HEK293 (cell line): Measurements from ENCODE around the gene RAB3C.

Experiments used
- CTCF ChIA-PET: fragments of 350-600 bp; formaldehyde crosslinking; extraction: SDS; loops from one replicate; lab custom pipeline; 2021; ENCODE audit warnings: antibody characterized with exemption; lab: Yijun Ruan, JAX
- POLR2A ChIA-PET: fragments of 300-600 bp; formaldehyde crosslinking; extraction: SDS; loops from one replicate; lab custom pipeline; 2020; ENCODE audit warnings: antibody characterized with exemption, inconsistent platforms; lab: Yijun Ruan, JAX
- H3K27ac ChIP-seq: fragments of 200-500 bp; sonication (Bioruptor generic); 2 replicates; pipeline ENCODE4 v1.5.1; 2014; ENCODE audit warnings: low read depth, low read length, control low read depth, inconsistent platforms; ENCODE audit errors: extremely low read depth
- H3K36me3 ChIP-seq, 2 experiments: fragments of 200-500 bp in 1 of 2; sonication (Bioruptor generic) in 1 of 2; 1 replicate in 1 of 2; 2 replicates in 1 of 2; pipeline ENCODE4 v1.5.1; 2014 to 2017; ENCODE audit warnings: inconsistent platforms in 2 of 2, low read length in 2 of 2; ENCODE audit not compliant: control insufficient read depth in 2 of 2, insufficient read depth in 1 of 2
- H3K4me1 ChIP-seq: fragments of 200-500 bp; sonication (Bioruptor generic); 2 replicates; pipeline ENCODE4 v1.5.1; 2014; ENCODE audit warnings: mild to moderate bottlenecking, low read length, inconsistent platforms; ENCODE audit not compliant: control insufficient read depth, insufficient read depth
- H3K4me3 ChIP-seq: 2 replicates; pipeline ENCODE4 v1.5.1; 2011; ENCODE audit warnings: low read depth, mild to moderate bottlenecking, control low read depth, low read length, moderate library complexity
- H3K9me3 ChIP-seq: fragments of 200-500 bp; sonication (Bioruptor generic); 2 replicates; pipeline ENCODE4 v1.5.1; 2014; ENCODE audit warnings: low read depth, low read length, inconsistent platforms; ENCODE audit not compliant: control insufficient read depth, insufficient read depth
- SP2 ChIP-seq: fragments of 450-650 bp; formaldehyde crosslinking; IDR thresholded peaks from 2 replicates; pipeline ENCODE4 v1.5.1; 2016; ENCODE audit warnings: missing biosample characterization, missing genetic modification characterization
- ZNF707 ChIP-seq: fragments of 450-650 bp; formaldehyde crosslinking; IDR thresholded peaks from 2 replicates; pipeline ENCODE4 v1.5.1; 2016; ENCODE audit warnings: missing biosample characterization, missing genetic modification characterization

RAB3C gene

DNA sequence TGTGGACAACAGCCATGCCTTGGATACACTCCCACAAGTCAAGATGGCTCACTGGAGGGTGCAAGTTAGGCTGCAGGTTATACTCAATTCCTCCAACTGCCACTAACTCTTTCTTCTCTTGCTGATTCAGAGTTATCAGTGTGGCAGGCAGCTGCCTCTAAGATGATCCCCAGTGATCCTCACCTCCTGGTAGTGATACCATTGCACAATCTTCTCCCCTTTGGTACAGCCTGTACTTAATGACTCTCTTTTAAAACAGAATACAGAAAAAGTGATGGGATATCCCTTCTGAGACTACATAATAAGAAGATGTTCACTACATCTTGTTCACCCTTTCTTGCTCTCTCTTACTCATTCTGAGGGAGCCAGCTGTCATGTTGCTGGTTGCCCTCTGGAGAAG, 323.1 kb downstream of the RAB3C start:
- Histone ChIP-seq H3K9me3 (no peaks in the 10 kb centered on the region), H3K36me3 (no peaks in the 10 kb centered on the region), H3K4me3 (no peak overlapping the region), H3K27ac (no peak overlapping the region), H3K4me1 (no peaks in the 10 kb centered on the region)
- TF ChIP-seq SP2 (tag by site-specific recombination) (no peak), ZNF707 (tag by site-specific recombination) (0 out of 2 replicates have a peak, but pooled peaks have one; percentile 24)
- POLR2A ChIA-PET = no interaction called here
- CTCF ChIA-PET = interaction anchor here (0.6 kb wide), 1 partner anchor 14 kb away, joined by 3 read pairs; no protein-coding TSS in a partner anchor
